Activated T-cell treated with anti-CD3 and anti-CD28 coated beads, Interleukin-2, amount 50 U/mL, for 4 hours (primary cell): Measurements from ENCODE around the gene ERG. TPM values are rescaled to one million over a fixed set of nuclear protein-coding genes. Genes with fewer than 3 reads are reported as not detected.

ENCODE experiments used
- ATAC-seq, 2 donors: fragments of 200-7000 bp; cut with Tn5 transposase; one replicate each; pipeline ENCODE4 v1.10.0; 2021
- DNase-seq: peaks from one replicate; pipeline ENCODE4 v3.0.0-alpha.2; 2020
- H3K27me3 Mint-ChIP-seq: one replicate; pipeline ENCODE4 v1.8.0; 2021; ENCODE audit warnings: low read depth, mixed read lengths
- H3K36me3 Mint-ChIP-seq: one replicate; pipeline ENCODE4 v1.8.0; 2022; ENCODE audit warnings: mixed read lengths; ENCODE audit not compliant: insufficient read depth
- H3K4me1 Mint-ChIP-seq: one replicate; pipeline ENCODE4 v1.8.0; 2021; ENCODE audit warnings: low read depth, mixed read lengths
- H3K4me3 Mint-ChIP-seq: one replicate; pipeline ENCODE4 v1.8.0; 2021; ENCODE audit warnings: mild to moderate bottlenecking, moderate library complexity, mixed read lengths
- H3K9me3 Mint-ChIP-seq: one replicate; pipeline ENCODE4 v1.8.0; 2021; ENCODE audit warnings: mixed read lengths
- total RNA-seq, 3 donors: library from RNA; stranded (reverse); gene quantifications; one replicate each; pipeline ENCODE4 v1.2.1, GENCODE V29; 2021

The ERG gene
- total RNA-seq, 3 donors from 2014 or later = 0.18 TPM; not detected in 2

DNA sequence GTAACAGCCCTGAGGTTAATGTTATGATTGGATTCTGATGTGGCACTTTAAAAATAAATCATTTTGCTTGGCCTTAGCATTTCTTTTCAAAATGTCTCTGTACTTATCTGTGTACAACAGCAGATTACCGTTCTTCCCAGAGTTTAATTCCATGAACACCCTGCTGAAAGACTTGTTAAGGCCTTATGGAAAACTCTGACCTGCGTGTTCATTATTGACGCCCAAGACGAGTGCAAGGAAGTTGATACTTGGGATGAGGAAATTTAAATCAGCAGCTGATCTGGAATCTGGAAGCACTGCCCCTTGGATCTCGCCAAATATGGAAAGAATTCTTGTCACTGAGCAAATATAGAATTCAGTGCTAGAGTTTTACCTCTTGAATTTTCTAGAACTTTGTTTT lies 6.7 kb downstream of the ERG start:
- H3K36me3 Mint-ChIP-seq = no peaks in the 10 kb centered on the region
- no peak overlapping the region for H3K4me3 Mint-ChIP-seq
- H3K9me3 Mint-ChIP-seq = no peaks in the 10 kb centered on the region
- peaks cover 37% of the 10 kb centered on the region for H3K27me3 Mint-ChIP-seq
- DNase-seq (no peak), ATAC-seq (no peak)
- no peaks in the 10 kb centered on the region for H3K4me1 Mint-ChIP-seq

DNA sequence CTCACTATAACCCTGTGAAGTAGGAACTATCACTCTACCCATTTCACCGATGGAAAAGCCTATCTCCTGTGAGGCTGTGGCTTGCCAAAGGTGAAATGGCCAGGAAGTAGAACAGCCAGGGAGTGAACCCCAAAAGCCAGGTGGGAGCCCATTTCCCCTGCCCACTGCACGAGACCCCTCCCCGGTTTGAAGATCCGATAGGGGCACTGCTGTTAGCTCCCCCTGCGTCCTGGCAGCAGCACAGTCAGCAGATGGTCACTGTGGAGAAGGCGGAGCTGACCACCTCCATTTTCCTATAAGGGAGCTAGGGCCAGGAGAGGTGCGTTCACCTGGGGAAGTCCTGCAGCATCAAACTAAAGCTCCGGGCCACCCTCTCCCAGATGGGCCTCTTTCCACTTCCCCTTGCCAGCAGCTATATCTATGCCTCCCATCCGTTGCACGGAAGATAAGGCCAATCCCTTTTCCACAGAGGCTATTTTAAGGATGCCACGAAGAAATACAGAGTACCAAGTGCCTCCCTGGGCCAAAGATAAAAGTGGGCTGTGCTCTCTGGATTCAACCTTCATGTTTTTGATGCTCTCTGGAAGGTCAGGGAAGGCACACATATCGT lies 7.8 kb downstream of the ERG start:
- no peaks in the 10 kb centered on the region for H3K9me3 Mint-ChIP-seq
- H3K27me3 Mint-ChIP-seq = peaks cover 30% of the 10 kb centered on the region
- no peak for ATAC-seq
- H3K4me3 Mint-ChIP-seq = no peak overlapping the region
- no peaks in the 10 kb centered on the region for H3K4me1 Mint-ChIP-seq
- no peak for DNase-seq
- no peaks in the 10 kb centered on the region for H3K36me3 Mint-ChIP-seq

DNA sequence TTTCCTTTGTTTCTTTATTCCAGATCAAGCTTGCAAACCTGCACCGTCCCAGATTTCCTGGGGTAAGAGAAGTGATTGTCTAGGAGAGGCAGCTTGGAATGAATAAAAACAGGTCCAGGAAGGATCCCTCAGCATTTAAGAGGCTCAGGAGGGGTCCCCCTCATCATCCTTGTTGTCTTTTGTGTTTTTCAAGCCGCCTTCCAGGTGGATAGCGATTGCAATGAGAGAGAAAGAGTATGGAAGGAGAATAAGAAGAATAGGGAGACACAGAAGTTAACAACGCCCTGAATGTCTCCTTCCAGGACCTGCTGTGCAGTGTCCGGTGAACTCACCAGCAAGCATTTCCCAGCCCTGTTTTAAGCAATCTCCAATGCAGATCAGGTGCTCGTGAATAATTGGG lies 8.5 kb downstream of the ERG start:
- Mint-ChIP-seq H3K4me3 (no peak overlapping the region), H3K27me3 (peaks cover 23% of the 10 kb centered on the region), H3K9me3 (no peaks in the 10 kb centered on the region), H3K36me3 (no peaks in the 10 kb centered on the region), H3K4me1 (no peaks in the 10 kb centered on the region)
- no peak for DNase-seq
- ATAC-seq = no peak

DNA sequence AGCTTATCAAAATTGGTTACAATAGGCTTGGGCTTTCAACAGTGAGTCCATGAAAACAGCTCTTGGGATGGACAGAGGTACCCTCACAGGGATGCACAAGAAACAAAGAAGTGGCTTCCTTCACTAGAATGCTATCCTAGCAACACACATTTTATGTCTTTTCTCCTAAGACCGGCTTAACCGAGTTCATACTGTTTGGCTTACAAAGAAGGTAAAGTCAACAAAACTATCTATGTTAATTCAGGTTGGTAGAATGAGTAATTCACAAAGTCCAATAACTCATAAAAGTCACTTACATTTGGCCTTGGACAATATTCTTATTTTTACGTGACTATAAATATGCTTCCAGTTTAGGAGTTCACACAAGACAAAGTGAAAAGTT lies 9.0 kb downstream of the ERG start:
- Mint-ChIP-seq H3K36me3 (no peaks in the 10 kb centered on the region), H3K27me3 (peaks cover 23% of the 10 kb centered on the region), H3K4me1 (no peaks in the 10 kb centered on the region), H3K4me3 (no peak overlapping the region), H3K9me3 (no peaks in the 10 kb centered on the region)
- DNase-seq (no peak), ATAC-seq (no peak)

DNA sequence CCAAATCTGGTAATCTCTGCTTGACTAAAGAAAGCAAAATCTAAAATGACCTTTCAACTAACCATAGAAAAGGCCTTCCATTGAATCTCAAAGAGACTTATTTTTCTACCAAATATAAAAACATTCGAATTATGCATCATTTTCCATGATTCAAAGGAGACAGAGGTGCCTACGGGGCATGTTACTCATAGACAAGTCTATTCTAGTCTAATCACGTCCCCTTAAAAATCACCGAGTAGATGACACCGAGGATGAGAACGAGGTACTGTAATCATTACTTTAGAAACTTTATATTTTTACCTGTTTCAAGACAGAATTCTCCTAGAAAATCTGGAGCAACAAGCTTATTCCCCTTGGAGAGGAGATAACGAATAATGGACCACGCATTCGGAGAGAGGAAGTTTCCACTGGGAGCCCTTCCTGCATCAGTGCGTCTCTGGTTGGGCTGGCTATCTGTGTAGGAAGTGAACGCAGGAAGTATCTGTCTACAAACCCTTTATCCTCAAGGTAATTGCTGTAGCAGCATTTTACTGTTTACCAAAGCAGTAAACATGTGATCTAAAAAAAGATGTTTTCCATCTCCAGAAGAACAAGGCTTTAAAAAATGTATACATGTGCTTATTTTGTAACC lies 9.5 kb downstream of the ERG start:
- H3K27me3 Mint-ChIP-seq = peaks cover 20% of the 10 kb centered on the region
- H3K4me3 Mint-ChIP-seq = no peak overlapping the region
- no peak for ATAC-seq
- DNase-seq = no peak
- H3K4me1 Mint-ChIP-seq = no peaks in the 10 kb centered on the region
- no peaks in the 10 kb centered on the region for H3K36me3 Mint-ChIP-seq
- no peaks in the 10 kb centered on the region for H3K9me3 Mint-ChIP-seq

DNA sequence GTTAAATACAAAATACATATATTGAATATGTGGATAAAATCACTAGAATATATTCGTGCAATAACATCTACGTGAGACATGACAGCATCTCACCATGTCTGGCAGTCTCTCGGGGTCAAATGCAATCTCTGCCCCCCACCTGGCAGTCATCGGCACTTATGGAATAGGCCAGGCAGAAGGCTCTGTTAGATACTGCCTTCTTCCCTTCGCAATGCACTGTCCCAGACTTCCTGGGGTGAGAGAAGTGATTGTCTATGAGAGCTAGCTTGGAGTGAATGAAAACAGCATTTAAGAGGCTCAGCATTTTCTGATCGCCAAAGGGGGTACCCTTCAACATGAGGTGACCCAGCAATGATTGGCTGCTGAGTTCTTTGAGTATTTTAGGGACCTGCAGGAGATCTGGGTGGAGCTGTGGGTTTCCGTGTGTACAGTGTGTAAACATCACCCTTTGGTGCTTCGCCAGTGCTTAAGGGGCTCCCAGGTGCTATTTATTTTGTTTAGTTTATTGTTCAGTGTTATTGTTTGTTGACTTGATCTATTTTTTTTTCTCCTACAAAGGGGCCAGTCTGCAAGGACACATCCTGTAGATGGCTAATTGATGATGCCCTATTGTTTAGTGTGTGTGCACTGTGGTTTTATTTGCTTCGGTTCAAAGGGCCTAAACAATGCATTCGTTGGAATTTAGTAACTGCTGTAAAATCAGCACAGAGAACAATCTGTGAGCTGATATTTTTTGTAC lies 10.2 kb downstream of the ERG start:
- peaks cover 18% of the 10 kb centered on the region for H3K27me3 Mint-ChIP-seq
- no peaks in the 10 kb centered on the region for H3K36me3 Mint-ChIP-seq
- no peak overlapping the region for H3K4me3 Mint-ChIP-seq
- no peak for ATAC-seq
- no peak for DNase-seq
- no peaks in the 10 kb centered on the region for H3K9me3 Mint-ChIP-seq
- H3K4me1 Mint-ChIP-seq = no peaks in the 10 kb centered on the region

DNA sequence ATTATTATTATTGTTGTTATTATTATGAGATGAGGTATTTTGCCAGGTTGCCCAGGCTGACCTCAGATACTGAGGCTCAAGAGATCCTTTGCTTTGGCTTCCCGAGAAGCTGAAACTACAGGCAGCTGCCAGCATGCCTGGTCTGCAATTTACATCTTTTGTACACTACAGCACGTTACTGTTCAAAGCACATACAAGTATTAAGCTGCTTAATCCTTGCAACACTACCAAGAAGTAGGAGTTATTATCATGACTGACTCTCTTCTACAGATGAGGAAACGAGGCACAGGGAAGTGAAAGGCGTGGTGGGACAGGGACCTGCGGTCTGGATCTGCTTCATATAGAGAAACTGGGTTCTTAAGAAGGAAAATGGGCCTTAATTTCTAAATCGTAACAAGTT lies 11.6 kb downstream of the ERG start:
- DNase-seq (no peak), ATAC-seq (no peak)
- H3K4me3 Mint-ChIP-seq = no peak overlapping the region
- no peaks in the 10 kb centered on the region for H3K36me3 Mint-ChIP-seq
- H3K9me3 Mint-ChIP-seq = no peaks in the 10 kb centered on the region
- H3K27me3 Mint-ChIP-seq = peaks cover 23% of the 10 kb centered on the region
- no peaks in the 10 kb centered on the region for H3K4me1 Mint-ChIP-seq

DNA sequence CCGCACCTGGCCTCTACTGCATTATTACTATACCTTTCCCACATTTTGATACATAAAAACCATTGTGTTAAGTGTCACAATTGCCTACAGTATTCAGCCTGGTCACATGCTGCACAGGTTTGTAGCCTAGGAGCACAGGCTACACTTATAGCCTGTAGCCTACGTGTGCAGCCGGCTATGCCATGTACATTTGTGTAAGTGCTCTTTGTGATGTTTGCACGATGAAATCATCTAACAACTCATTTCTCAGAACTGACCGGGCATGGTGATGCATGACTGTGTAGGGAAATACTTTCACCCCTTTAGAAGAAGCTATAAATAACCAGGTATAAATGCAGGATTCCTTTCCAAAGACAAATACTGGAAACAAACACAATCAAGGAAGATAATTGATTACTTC lies 12.1 kb downstream of the ERG start:
- ATAC-seq (no peak), DNase-seq (no peak)
- no peaks in the 10 kb centered on the region for H3K4me1 Mint-ChIP-seq
- H3K4me3 Mint-ChIP-seq = no peak overlapping the region
- no peaks in the 10 kb centered on the region for H3K9me3 Mint-ChIP-seq
- peaks cover 23% of the 10 kb centered on the region for H3K27me3 Mint-ChIP-seq
- no peaks in the 10 kb centered on the region for H3K36me3 Mint-ChIP-seq

DNA sequence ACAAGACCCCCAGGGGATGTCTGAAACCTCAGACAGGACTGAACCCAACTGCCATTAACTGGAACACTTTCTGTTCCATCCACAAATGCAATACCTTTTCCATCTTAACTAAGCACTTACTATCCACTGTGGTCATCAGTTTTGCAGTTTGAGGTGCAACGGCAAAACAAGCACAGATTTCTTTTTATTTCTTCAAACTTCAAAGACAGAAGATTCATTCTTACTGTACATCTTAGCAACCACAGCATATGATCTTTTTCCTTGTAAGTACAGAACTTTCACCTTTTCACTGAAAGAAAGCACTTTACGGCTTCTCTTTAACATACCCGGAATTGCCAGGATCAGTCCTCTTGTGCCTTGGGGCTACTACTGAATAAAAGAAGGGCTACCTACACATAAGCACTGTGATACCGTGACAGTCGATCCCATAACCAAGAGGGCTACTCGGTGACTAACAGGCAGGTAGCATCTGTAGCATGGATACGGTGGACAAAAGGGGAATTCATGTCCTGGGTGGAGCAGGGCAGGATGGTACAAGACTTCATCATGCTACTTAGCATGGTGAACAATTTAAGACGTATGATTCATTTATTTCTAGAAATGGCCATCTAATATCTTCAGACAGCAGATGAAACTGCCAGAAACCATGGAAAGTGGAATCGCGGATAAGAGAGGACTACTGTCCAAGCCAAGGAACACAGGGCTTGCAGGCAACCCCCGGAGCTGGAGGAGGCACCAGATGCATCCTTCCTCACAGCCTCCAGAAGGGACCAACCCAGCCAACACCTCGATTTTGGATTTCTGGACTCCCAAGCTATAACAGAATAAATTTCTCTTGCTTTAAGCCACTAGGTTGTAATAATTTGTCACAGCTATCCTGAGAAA lies 18.4 kb downstream of the ERG start:
- H3K4me1 Mint-ChIP-seq = peaks cover 3% of the 10 kb centered on the region
- no peaks in the 10 kb centered on the region for H3K36me3 Mint-ChIP-seq
- ATAC-seq (no peak), DNase-seq (no peak)
- peaks cover 42% of the 10 kb centered on the region for H3K27me3 Mint-ChIP-seq
- no peaks in the 10 kb centered on the region for H3K9me3 Mint-ChIP-seq
- no peak overlapping the region for H3K4me3 Mint-ChIP-seq

DNA sequence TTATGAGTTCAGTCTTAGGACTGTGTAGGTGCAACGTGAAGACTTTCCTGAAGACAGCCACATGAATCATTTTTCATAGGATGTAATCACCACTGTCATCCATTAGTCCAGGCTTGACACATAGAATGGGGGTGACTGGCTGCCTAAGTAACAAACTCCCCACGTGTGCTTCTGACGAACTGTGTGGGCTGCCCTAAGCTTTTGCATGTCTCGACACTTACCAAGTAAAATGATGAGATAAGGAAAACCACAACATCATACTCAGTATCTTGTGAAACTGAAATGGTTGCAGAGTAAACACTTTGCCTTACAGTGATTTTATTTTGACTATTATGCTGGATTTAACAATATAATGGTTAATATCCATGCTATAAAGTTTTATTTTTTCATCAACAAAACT lies 19.5 kb downstream of the ERG start:
- Mint-ChIP-seq H3K4me3 (no peak overlapping the region), H3K9me3 (no peaks in the 10 kb centered on the region), H3K36me3 (no peaks in the 10 kb centered on the region), H3K27me3 (peaks cover 53% of the 10 kb centered on the region), H3K4me1 (peaks cover 3% of the 10 kb centered on the region)
- DNase-seq (no peak), ATAC-seq (peak; percentile 78 to 86)

DNA sequence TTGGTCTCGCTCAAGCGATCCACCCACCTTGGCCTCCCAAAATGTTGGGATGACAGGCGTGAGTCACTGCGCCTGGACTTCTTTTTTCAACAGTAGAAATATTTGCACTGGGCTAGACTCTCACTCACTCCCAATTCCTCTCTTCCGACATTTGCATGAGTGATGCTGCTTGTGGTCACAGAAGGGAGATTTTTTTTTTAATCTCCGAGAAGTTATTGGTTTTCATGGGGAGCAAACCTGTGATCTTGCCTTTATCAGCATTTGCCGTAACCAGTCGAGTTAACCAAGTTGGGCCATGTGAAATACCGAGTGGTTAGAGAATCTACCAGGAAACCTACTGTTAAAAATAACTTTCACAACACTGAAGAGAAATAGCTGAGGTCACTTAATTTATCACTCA lies 21.1 kb downstream of the ERG start:
- ATAC-seq = no peak

DNA sequence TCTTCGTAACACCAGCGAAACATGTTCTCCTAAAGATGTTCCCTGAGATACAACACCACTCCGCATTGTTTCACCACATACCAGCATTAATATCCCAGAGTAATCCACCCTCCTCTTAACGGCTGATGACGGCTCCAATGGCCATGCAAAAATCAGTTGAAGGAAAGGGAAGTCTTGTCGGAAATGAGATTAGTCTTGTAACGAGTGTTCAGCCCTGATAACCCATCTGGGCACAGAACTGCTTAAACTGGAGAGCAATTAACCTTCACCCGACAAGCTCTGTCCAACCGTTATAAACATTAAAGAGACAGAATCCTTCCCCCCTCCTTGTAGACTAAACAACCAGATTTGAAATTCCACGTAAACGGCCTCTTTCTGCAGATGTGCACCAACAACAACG lies 21.9 kb downstream of the ERG start:
- no peaks in the 10 kb centered on the region for H3K36me3 Mint-ChIP-seq
- ATAC-seq = no peak

More for the DNA sequence above, 21.1 kb downstream of the ERG start:
- no peak overlapping the region for H3K4me3 Mint-ChIP-seq
- H3K36me3 Mint-ChIP-seq = no peaks in the 10 kb centered on the region
- H3K27me3 Mint-ChIP-seq = peaks cover 59% of the 10 kb centered on the region
- no peaks in the 10 kb centered on the region for H3K9me3 Mint-ChIP-seq
- H3K4me1 Mint-ChIP-seq = peaks cover 3% of the 10 kb centered on the region
- DNase-seq = no peak

DNA sequence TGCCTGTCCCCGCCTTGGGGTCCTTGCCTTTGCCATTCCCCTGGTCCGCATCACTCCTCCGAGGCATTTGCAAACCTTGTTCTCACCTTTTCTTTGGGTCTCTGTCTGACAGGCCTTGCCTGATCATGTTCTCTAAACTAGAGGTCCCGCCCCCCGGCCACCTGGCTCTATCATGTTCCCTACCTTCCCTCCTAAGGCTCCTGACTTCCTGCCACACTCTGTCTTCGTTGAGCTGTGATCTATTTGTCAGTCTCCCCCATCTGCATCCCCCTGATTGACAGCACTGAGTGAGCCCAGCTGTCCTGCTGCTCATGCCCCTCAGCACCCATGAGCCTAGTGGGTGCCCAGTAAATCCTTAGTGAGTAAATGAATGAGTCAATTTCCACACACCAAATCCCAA lies 22.8 kb downstream of the ERG start:
- no peaks in the 10 kb centered on the region for H3K9me3 Mint-ChIP-seq
- H3K36me3 Mint-ChIP-seq = no peaks in the 10 kb centered on the region
- H3K4me3 Mint-ChIP-seq = no peak overlapping the region
- peaks cover 3% of the 10 kb centered on the region for H3K4me1 Mint-ChIP-seq
- no peak for DNase-seq
- no peak for ATAC-seq
- peaks cover 57% of the 10 kb centered on the region for H3K27me3 Mint-ChIP-seq

More for the DNA sequence above, 21.9 kb downstream of the ERG start:
- no peak for DNase-seq
- Mint-ChIP-seq H3K9me3 (no peaks in the 10 kb centered on the region), H3K4me3 (no peak overlapping the region), H3K27me3 (peaks cover 57% of the 10 kb centered on the region), H3K4me1 (peaks cover 3% of the 10 kb centered on the region)

DNA sequence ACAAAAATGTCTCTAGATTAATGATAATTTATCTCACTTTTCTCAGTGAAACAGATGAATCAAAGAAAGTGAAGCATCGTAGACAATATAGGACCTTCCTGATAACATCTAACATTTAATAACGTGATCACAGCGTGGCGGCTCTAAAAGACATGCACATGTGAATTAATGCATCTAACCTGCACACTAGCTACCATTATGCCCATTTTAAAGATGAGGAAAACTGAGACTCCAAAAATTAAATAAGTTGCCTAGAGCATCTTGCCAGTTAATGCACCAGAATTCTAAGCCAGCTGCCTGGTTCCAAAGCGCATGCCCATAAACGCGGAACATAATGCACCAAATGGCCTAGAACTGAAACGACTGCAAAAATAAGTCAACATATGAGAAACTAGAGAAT lies 23.5 kb downstream of the ERG start:
- H3K36me3 Mint-ChIP-seq = no peaks in the 10 kb centered on the region
- H3K4me3 Mint-ChIP-seq = no peak overlapping the region
- no peak for ATAC-seq
- H3K9me3 Mint-ChIP-seq = no peaks in the 10 kb centered on the region
- H3K27me3 Mint-ChIP-seq = peaks cover 55% of the 10 kb centered on the region
- no peak for DNase-seq
- H3K4me1 Mint-ChIP-seq = peaks cover 3% of the 10 kb centered on the region
